VCaP (cell line): Measurements from ENCODE around the gene SIPA1.

Experiments used
- H3K27ac ChIP-seq: fragments of 450-650 bp; 2 replicates; pipeline ENCODE4 v1.5.1; 2017
- TF ChIP-seq, protein P1 (sequence below): fragments of 450-650 bp; conservative IDR thresholded peaks from 2 replicates; pipeline ENCODE4 v1.5.1; 2017; ENCODE audit warnings: mild to moderate bottlenecking, moderate library complexity

Gene SIPA1, protein sequence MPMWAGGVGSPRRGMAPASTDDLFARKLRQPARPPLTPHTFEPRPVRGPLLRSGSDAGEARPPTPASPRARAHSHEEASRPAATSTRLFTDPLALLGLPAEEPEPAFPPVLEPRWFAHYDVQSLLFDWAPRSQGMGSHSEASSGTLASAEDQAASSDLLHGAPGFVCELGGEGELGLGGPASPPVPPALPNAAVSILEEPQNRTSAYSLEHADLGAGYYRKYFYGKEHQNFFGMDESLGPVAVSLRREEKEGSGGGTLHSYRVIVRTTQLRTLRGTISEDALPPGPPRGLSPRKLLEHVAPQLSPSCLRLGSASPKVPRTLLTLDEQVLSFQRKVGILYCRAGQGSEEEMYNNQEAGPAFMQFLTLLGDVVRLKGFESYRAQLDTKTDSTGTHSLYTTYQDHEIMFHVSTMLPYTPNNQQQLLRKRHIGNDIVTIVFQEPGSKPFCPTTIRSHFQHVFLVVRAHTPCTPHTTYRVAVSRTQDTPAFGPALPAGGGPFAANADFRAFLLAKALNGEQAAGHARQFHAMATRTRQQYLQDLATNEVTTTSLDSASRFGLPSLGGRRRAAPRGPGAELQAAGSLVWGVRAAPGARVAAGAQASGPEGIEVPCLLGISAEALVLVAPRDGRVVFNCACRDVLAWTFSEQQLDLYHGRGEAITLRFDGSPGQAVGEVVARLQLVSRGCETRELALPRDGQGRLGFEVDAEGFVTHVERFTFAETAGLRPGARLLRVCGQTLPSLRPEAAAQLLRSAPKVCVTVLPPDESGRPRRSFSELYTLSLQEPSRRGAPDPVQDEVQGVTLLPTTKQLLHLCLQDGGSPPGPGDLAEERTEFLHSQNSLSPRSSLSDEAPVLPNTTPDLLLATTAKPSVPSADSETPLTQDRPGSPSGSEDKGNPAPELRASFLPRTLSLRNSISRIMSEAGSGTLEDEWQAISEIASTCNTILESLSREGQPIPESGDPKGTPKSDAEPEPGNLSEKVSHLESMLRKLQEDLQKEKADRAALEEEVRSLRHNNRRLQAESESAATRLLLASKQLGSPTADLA

DNA sequence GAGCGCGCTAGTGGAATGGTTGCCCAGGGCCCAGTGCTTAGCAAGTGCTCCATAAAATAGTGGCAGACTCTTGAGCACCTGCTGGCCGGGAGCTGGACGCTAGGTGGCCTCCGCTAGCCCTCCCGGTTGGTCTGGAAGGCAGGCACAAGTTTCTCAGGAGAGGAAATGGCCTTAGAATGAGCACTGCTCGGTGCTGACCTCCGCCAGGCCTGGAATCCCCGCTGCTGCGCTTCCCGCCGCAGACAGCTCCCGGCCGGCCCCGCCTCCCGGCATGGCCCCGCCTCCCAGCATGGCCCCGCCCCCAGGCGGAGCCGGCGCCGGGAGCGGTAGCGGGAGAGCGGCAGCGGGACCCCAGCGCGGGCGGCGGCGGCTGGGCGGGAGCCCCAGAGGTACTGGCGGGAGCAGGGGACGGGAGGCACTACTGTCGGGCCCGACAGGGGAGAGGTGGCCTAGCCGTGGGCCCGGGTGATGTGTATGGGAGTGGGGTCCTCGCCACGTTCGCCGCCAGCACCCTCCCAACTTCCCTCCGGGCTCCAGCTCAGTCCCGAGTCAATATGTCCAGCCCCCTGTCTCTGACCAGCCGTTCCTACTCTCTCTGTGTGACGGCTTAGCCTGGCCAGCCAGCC lies at the start of gene SIPA1:
Gene SIPA1, plus strand, starts transcription at position 308 of the 626 bp plus-strand sequence. CDS start 2,821 bp downstream, outside the sequence.
- H3K27ac ChIP-seq, result peak within 1 kb of the TSS; percentile 73
- TF ChIP-seq, protein P1, sequence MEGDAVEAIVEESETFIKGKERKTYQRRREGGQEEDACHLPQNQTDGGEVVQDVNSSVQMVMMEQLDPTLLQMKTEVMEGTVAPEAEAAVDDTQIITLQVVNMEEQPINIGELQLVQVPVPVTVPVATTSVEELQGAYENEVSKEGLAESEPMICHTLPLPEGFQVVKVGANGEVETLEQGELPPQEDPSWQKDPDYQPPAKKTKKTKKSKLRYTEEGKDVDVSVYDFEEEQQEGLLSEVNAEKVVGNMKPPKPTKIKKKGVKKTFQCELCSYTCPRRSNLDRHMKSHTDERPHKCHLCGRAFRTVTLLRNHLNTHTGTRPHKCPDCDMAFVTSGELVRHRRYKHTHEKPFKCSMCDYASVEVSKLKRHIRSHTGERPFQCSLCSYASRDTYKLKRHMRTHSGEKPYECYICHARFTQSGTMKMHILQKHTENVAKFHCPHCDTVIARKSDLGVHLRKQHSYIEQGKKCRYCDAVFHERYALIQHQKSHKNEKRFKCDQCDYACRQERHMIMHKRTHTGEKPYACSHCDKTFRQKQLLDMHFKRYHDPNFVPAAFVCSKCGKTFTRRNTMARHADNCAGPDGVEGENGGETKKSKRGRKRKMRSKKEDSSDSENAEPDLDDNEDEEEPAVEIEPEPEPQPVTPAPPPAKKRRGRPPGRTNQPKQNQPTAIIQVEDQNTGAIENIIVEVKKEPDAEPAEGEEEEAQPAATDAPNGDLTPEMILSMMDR, result peak; percentile 72

DNA sequence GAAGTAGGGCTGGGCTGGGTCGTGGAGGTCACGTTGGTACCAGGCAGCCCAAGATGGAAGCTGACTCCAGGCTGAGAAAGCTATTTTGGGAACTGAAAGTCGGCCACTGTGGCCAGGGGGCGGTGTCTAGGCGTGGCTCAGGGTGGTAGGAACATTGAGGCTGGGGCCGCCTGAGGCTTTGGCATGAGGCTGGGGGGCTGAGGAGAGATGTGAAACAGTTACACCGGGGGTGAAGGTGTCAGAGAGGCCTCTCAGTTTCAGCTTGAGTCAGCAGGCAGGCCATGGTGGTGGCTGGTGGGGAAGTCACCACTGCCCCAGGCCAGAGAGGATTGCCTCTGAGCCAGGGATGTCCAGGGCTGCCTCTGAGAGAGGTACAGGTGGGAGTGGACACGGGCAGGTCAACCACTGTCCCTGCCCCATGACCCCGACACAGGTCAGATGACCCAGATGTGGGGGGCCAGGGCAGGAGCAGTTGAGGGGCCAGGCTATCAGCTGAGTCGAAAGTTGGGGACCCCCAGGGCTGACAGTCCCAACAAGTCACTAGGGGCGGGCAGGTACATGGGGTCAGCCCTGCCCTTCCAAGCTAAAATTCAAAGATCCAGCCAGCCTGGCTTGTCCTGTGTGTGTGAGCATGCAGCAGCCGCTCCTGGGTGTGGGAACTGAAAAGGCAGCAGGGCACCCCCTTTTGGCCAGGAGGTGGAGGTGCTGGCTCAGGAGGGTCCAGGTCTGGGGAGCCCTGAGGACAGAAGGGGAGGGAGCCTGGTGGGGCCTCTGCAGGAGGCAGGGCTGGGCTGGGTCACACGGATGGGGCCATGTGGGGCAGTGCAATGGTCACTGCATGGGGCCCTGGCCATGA lies 49.5 kb upstream of the SIPA1 start:
- no peak overlapping the region; the same call in 1 of the 2 replicates for H3K27ac ChIP-seq
- TF ChIP-seq, protein P1, result peak; percentile 72

DNA sequence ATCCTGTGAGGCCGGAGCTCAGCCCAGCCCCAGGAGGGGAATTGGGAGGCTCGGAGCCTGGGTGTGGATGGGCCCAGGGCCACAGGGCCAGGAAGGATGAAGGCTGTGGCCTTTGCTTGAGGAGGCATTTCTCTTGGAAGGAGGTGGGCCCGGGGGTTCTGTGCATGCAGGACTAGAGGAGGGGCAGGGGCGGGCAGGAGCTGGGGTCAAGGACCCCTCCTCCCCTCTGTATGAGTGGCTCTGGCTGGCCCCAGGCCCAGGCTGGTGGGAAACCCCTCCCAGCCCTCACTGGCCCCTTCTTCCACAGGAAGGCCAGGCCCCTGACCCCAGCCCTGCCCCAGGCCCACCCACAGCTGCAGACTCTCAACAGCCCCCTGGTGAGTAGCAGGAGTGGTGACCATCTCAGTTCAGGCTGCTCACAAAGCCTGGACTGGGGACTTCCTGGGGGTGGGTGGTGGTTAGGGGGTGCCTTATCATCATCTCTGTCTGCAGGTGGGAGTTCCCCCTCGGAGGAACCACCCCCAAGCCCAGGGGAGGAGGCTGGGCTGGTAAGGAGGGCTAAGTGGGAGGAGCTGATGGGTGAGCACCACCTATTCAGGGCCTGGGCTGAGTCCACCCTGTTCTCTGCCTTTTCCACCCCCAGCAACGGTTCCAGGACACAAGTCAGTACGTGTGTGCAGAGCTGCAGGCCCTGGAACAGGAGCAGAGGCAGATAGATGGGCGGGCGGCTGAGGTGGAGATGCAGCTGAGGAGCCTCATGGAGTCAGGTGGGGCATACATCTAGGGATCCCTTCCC lies 48.3 kb upstream of the SIPA1 start:
- H3K27ac ChIP-seq, result peak overlapping the region; percentile 27
- TF ChIP-seq, protein P1, result no peak

DNA sequence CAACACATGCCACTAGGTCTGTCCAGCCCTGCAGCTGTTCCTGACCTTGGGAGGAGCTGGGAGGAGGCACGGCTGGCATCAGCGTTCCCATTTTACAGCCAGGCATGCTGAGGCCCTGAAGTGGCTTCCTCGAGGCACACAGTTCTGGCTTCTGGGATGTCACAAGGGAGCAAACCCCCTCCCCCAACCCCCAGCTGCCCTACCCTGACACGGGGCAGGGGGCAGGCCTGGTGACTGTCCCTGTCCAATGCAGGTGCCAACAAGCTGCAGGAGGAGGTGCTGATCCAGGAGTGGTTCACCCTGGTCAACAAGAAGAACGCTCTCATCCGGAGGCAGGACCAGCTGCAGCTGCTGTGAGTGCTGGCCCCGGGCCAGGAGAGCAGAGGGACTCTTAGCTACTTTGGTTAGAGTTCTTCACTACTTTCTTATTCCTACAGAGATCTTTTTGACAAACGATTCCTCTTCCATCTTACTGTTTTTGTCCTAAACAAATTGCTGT lies 47.6 kb upstream of the SIPA1 start:
- H3K27ac ChIP-seq, result peak overlapping the region; percentile 27
- TF ChIP-seq, protein P1, result no peak; the same call in 1 of the 2 replicates

DNA sequence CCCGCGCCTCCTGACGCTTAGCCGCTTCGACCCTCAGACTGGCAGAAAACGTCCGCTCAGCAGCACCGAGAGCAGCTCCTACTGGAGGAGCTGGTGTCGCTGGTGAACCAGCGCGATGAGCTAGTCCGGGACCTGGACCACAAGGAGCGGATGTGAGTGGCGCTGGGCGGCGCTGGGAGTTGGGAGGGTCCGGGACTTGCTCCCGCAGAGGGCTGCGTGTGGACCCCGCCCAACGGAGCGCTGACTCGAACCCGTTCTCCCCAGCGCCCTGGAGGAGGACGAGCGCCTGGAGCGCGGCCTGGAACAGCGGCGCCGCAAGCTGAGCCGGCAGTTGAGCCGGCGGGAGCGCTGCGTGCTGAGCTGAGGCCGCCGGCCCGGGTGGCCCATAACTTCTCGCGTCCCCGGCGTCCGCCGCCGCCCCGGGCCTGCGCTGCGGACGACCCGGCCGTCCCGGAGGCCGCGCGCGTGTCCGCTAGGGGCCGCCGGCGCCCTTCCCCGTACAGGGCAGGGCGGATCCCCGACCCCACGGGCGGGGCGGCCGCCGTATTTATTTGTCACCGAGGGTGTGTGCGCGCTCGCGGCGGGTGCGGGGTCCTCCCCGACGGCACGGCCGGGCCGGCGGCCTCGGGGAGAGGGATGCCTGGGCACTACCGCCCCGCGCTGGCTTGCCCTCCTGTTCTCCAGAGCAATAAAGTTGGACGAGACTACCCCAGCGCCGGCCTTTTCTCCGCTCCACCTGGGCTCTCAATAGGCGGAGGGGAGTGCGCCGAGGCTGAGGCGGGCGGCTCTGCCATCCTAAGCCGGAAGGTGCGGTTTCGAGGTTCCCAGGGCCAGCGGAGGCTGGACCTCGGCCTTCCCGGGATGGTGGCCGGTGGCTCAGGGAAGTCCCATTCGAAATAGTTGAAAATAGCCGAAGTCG lies 45.7 kb upstream of the SIPA1 start:
- no peak overlapping the region for H3K27ac ChIP-seq
- TF ChIP-seq, protein P1, result no peak
